Measurements from ENCODE around the gene RAB8B.

RAB8B gene

GRCh38 chr15:63185206-63185605 is 4.2 kb upstream of the RAB8B start:
- DNase-seq (ENCODE audit: low read depth in 2 of 2): no peak

DNA sequence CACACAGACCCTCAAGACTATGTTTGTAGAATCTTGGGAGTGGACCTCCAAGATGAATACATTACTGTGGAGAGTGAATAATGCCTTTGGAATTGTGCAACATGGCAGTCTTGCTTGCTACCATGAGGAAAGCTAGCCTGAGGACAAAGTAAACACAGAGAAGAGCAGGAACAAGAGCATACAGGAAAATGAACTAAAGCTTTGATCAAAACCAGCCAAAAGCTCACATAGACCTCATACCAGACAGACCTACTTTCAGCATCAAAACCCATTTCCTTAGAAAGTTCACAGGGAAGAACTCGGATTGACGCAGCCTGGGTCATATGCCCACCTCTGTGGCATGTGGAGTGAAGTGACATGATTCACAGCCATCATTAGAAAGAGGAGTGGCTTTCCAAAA is 3.3 kb upstream of the RAB8B start:
- no peak for DNase-seq (ENCODE audit: low read depth in 2 of 2)

DNA sequence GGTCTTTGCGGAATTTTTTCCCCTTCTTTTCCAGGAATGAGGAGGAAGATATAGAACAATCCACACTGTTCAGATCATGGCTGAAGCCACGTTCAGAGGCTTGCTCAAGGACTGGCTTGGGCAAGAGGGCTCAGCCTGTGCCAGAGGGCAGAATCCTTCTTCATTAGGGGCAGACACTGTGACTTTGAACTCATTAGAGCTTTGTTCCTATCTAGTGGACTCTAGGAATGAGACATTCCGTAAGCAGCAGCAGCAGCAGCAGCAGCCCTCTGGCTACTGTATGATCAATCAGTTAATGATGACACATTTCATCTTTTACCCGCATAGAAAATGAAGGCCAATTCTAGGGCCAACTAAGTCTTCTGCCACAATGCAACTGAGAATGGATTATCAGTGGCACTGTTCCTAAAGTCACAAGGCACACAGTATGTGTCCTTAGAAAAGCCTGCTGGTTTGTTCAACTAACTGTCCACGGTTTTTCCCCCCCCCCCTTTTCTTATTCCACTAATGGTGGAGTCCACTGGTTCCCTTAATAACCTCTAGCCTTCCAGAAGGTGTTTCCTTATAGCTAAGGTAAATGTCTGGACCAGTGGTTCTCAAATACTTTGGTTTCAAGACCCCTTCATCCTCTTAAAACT is 1.7 kb upstream of the RAB8B start:
- no peak for DNase-seq (ENCODE audit: low read depth in 2 of 2)

DNA sequence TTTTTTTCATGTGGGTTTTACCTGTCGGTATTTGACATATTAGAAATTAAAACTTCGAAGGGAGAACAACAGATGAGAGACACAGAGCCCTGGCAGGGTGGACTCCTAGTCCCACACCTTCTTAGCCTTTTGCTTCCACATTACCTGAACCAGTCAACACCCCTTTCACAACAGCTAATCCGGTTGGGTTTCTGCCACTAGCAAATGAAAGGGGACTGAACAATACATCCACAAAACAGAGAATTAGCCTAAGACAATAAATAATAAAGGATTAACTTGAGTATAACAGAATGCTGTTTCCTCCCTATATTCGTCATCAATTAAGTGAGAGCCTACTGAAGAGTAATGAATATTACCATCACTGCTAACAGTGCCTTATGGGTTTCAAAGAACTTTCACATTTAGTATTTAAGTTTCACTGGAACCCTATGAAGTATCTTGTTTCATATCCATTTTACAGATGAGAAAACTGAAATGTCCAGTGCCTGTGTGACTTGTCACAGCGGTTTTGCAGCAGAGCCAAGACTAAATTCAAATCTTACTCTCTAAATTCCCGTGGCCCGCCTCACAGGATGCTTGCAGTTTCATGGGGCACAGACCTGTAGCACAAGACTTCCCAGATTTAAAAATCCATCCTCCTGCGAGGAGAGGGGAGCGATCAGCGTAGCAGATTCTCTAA is 1.0 kb upstream of the RAB8B start:
- DNase-seq (ENCODE audit: low read depth in 2 of 2): peak in 1 of 2 donors; percentile 11

GRCh38 chr15:63189941-63190768 is 749 bp downstream of the RAB8B start:
- no peak for DNase-seq (ENCODE audit: low read depth in 2 of 2)

GRCh38 chr15:63190769-63191649 is 1.6 kb downstream of the RAB8B start:
- DNase-seq (ENCODE audit: low read depth in 2 of 2): no peak

- peak in 1 of 2 donors; percentile 27 for DNase-seq (ENCODE audit: low read depth in 2 of 2)
These were observed 2.7 kb downstream of the RAB8B start for GRCh38 chr15:63191895-63192618.

DNA sequence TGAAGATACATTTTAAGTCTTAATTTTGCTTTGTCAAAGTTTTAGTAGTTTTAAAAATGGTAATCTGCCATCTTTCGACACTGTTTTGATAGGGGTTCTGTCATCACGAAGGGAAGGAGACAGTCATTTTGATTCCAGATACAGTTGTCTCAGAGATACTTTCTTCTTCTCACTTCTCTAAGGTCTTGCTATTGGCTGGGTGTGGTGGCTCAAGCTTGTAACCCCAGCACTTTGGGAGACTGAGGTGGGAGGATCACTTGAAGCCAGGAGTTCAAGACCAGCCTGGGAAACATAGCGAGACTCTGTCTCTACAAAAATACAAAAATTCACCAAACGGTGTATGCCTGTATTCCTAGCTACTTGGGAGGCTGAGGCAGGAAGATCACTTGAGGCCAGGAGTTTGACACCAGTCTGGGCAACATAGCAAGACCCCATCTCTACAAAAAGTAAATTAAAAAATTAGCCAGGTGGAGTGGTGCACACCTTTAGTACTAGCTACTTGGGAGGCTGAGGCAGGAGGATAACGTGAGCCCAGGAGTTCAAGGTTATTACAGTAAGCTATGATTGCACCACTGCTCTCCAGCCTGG is 3.3 kb downstream of the RAB8B start:
- no peak for DNase-seq (ENCODE audit: low read depth in 2 of 2)

DNA sequence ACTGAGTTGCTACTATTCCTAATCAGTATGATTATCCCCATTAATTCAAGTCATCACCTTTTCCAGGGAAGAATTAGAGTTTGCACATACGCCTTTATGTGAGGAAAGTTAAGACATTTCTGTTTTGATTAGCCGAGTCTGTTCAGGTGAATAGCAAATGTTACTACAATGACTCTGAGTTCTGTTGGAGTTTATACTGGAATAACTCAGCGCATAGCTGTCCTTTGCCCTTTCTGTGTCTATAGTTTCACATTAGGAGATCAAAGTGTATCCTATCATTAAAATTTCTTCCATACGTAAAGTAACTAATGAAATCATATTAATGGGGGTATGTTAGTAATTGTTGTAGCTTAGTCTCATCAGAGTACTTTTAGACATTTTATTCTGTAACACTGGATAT is 4.9 kb downstream of the RAB8B start:
- no peak for DNase-seq (ENCODE audit: low read depth in 2 of 2)

DNA sequence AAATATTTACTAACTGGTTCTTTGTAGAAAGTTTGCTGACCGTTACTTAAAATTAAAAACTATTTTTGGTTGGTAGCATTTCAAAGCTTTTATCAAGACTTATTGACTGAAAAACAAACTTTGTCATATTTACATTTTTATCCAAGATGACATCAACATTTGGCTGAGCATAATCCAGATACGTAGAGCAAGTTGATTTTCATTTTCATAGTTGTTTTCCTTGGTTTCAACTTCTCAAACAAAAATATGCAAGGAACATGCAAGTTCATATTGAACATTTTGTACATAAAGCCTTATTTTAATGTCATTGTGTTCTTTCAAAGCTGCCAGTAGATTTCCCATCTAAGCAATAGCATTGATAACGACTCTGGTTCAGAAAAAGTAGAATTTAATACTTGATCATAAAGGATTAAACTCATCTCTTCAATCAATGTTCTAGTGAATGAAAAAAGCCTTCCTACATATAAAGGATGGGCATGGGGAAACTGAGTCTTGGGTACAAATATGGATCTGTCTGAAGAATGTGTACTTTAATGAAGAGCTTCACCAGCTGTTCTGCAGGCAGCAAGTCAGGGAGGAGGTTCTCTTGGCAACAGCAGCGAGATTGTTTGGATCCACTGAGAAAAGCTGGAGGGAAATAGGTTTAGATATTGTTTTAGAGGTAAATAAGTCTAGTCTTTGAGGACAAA is 5.6 kb downstream of the RAB8B start:
- DNase-seq (ENCODE audit: low read depth in 2 of 2): no peak

GRCh38 chr15:63195569-63196015 is 6.2 kb downstream of the RAB8B start:
- no peak for DNase-seq (ENCODE audit: low read depth in 2 of 2)

DNA sequence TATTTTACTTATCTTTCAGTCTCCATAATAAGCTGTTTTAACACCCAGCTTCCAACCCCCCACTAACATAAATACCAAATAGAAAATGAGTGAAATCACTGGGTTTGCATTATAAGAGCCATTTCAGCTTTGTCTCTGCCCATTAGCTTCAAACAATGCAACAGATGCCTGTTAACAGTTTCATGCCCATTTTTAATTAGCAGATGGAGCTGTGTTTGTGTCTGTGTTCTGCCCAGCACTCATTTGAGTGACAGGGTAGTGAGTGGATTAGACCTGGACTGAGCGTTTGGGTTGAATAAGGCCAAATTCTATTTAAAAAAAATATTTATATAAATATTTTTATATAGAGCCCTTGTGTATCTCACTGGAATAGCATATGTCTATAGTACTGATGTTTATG is 7.4 kb downstream of the RAB8B start:
- no peak for DNase-seq (ENCODE audit: low read depth in 2 of 2)

DNA sequence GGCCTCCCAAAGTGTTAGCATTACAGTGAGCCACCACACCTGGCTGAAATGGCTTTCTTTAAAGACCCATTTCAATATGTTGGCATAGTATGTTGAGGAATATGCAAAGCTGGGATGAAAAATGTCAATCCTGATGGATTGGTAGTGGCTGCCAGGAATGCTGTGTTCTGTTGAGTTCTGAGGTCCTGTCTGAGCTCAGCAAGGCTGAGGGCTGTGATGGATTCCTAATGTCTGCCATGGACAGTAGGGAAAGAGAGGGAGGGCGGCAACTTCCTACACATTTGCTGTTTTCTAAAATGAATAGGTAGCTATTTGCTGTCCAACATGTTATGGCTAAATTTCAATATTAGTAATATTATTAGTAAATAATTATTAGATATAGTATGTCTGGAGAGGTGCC is 8.2 kb downstream of the RAB8B start:
- no peak for DNase-seq (ENCODE audit: low read depth in 2 of 2)

GRCh38 chr15:63198371-63199250 is 9.2 kb downstream of the RAB8B start:
- no peak for DNase-seq (ENCODE audit: low read depth in 2 of 2)

DNA sequence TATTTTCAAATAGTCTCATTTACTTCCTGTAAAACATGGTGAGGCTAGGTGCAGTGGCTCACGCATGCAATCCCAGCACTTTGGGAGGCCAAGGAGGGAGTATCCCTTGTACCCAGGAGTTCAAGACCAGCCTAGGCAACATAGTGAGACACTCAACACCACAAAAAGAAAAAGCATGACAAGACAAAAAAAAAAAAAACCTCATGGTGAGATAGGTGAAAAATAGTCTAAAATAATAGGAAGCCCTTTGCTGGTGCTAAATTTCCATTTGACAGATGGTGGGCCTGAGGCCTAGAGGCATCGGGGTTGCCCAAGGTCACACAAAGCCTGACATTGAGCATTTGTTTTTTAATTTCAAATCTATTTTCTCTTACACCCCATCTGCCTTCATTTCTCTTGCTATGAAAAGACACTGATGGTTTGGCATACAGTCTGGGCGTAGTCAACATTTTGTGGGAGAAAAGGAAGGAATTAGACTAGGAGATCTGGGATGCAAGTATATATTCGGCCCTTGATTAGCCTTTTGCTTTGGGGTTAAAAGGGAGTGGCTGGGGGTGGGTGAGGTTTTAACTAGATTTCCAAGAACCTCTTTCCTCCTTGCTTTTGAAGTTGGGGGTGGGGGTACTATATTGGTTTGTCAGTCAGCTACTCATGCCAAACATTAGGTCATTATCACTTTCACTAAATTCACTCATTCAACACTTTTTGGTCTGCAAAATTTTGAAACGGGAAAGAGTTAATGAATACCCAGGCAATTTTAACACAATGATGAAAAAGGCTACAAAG is 11.3 kb downstream of the RAB8B start:
- no peak for DNase-seq (ENCODE audit: low read depth in 2 of 2)

DNA sequence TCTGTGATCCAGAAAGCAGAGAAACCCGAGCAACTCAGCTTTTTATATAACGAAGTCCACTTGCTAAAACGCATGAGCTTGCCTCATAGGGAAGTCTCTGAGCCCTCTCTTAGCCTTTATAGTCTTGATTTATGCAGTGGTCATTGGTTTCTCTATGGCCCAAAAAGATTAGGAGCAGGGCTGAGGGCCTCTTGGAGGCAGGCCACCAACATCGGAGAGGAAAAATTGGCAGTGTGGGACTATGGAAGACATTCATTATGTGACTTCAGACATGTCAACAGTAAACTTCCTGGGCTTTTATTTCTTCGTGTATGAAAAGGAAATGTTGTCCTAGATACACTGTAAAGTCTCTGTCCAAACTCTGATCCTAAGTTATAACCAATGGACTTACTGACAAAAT is 13.5 kb downstream of the RAB8B start:
- DNase-seq (ENCODE audit: low read depth in 2 of 2): no peak

DNA sequence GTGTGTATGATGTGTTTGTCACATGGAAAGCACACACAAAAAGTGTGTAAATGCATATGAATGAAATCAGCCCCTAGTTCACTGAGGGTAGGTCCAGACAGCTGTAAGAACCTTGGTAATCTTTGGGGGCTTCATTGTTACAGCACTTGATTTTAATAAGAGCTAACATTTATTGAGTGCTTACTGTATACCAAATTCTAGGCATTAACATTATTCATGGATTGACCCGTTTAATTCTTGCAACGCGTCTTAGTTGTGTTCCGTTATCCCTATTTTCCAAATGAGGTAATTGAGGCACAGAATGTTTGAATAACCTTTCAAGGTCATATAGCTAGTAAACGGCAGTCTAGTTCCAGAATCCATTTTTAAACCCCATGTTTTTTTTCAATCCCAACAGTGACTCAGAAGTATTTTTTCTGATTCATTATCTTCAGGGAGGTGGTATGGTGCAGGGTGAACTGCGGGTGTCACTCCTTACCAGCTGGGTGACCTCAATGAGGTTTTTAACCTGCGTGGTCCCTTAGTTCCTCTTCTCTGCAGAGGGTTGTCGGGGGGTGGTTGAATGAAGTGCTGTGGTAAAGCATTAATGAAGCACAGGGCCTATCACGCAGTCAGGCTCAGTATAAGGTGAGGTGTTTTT is 14.2 kb downstream of the RAB8B start:
- no peak for DNase-seq (ENCODE audit: low read depth in 2 of 2)

- no peak for DNase-seq (ENCODE audit: low read depth in 2 of 2)
These were observed 16.7 kb downstream of the RAB8B start for GRCh38 chr15:63206079-63206478.
